HepG2 (cell line): ENCODE data around the gene MAB21L4. TPM values are rescaled to one million over a fixed set of nuclear protein-coding genes. Genes with fewer than 3 reads are reported as not detected.

Experiments
- FOXC1 ChIP-seq: sonication (generic); formaldehyde crosslinking; IDR thresholded peaks from 2 replicates; pipeline ENCODE4 v1.8.0; 2022; ENCODE audit warnings: mild to moderate bottlenecking, missing genetic modification reagents, borderline replicate concordance
- HNF4G ChIP-seq, 2 experiments: sonication (generic) in 1 of 2; formaldehyde crosslinking in 1 of 2; IDR thresholded peaks; 2 replicates each; pipeline versions ENCODE4 v1.4.0 to v1.6.1; 2011 to 2020; ENCODE audit warnings: borderline replicate concordance in 2 of 2, low read depth in 2 of 2, mild to moderate bottlenecking in 2 of 2, low read length in 1 of 2, missing genetic modification reagents in 1 of 2, moderate library complexity in 1 of 2
- ISL2 ChIP-seq: sonication (generic); formaldehyde crosslinking; IDR thresholded peaks from 2 replicates; pipeline ENCODE4 v1.5.0; 2020; ENCODE audit warnings: missing genetic modification reagents
- MED13 ChIP-seq: sonication (generic); formaldehyde crosslinking; IDR thresholded peaks from 2 replicates; pipeline ENCODE4 v1.5.0; 2020; ENCODE audit warnings: missing genetic modification reagents
- MTF2 ChIP-seq: sonication (generic); formaldehyde crosslinking; IDR thresholded peaks from 2 replicates; pipeline ENCODE4 v1.5.0; 2020; ENCODE audit warnings: missing genetic modification reagents, borderline replicate concordance
- MYC ChIP-seq: sonication (generic); formaldehyde crosslinking; IDR thresholded peaks from 2 replicates; pipeline ENCODE4 v1.9.0; 2021; ENCODE audit warnings: missing genetic modification reagents, borderline replicate concordance
- ONECUT2 ChIP-seq: sonication (generic); formaldehyde crosslinking; IDR thresholded peaks from 2 replicates; pipeline ENCODE4 v1.4.0; 2020; ENCODE audit warnings: missing genetic modification reagents
- PRPF4 ChIP-seq: fragments of 200-400 bp; formaldehyde crosslinking; IDR thresholded peaks from 2 replicates; pipeline ENCODE4 v1.6.1; 2016; ENCODE audit warnings: low read length, low read depth; ENCODE audit not compliant: poor library complexity, severe bottlenecking
- TCF7L2 ChIP-seq: IDR thresholded peaks from 2 replicates; pipeline ENCODE4 v1.6.1; 2011; ENCODE audit warnings: mild to moderate bottlenecking, low read depth, low read length, moderate library complexity
- ZBTB38 ChIP-seq: sonication (generic); formaldehyde crosslinking; IDR thresholded peaks from 2 replicates; pipeline ENCODE4 v1.5.1; 2020; ENCODE audit warnings: mild to moderate bottlenecking, missing genetic modification reagents
- ZBTB42 ChIP-seq: sonication (generic); formaldehyde crosslinking; IDR thresholded peaks from 2 replicates; pipeline ENCODE4 v1.5.0; 2020; ENCODE audit warnings: mild to moderate bottlenecking, missing genetic modification reagents
- ZNF160 ChIP-seq: sonication (generic); formaldehyde crosslinking; IDR thresholded peaks from 2 replicates; pipeline ENCODE4 v1.8.0; 2022; ENCODE audit warnings: mild to moderate bottlenecking, inconsistent platforms, missing genetic modification reagents
- ZNF260 ChIP-seq: sonication (generic); formaldehyde crosslinking; IDR thresholded peaks from 2 replicates; pipeline ENCODE4 v1.4.0; 2020; ENCODE audit warnings: missing genetic modification reagents, low read depth, mild to moderate bottlenecking, borderline replicate concordance
- ZNF501 ChIP-seq: sonication (generic); formaldehyde crosslinking; IDR thresholded peaks from 2 replicates; pipeline ENCODE4 v1.5.1; 2020; ENCODE audit warnings: mild to moderate bottlenecking, moderate library complexity, missing genetic modification reagents
- ZNF713 ChIP-seq: sonication (generic); formaldehyde crosslinking; IDR thresholded peaks from 2 replicates; pipeline ENCODE4 v1.4.0; 2020; ENCODE audit warnings: mild to moderate bottlenecking, missing genetic modification reagents
- ZNF75D ChIP-seq: sonication (generic); formaldehyde crosslinking; IDR thresholded peaks from 2 replicates; pipeline ENCODE4 v1.8.1; 2023; ENCODE audit warnings: missing genetic modification reagents, mild to moderate bottlenecking, borderline replicate concordance
- ZNF788 ChIP-seq: sonication (generic); formaldehyde crosslinking; IDR thresholded peaks from 2 replicates; pipeline ENCODE4 v1.5.0; 2020; ENCODE audit warnings: mild to moderate bottlenecking, missing genetic modification reagents, borderline replicate concordance
- polyA plus RNA-seq, 8 experiments: library from polyadenylated mRNA; depleted of rRNA in 3 of 8; stranded (reverse) in 7 of 8; unstranded in 1 of 8; fragments of >200 nt; fragmentation: Illumina TruSeq in 4 of 8; extraction: Trizol in 4 of 8; gene quantifications; 2 replicates each; pipeline versions ENCODE4 v1.2.1 to v1.2.3, GENCODE V29; 2011 to 2016; ENCODE audit warnings: low read depth in 4 of 8, missing spikeins in 1 of 8, mixed read lengths in 1 of 8; ENCODE audit not compliant: insufficient read depth in 1 of 8
- total RNA-seq, 5 experiments: library from RNA; depleted of rRNA; stranded (reverse); fragments of >200 nt; fragmentation: Illumina TruSeq; extraction: Trizol; gene quantifications; 2 replicates each; pipeline ENCODE4 v1.2.3, GENCODE V29; 2016; ENCODE audit warnings: low read depth in 1 of 5
- TF ChIP-seq, protein P1 (sequence below): sonication (generic); formaldehyde crosslinking; IDR thresholded peaks from 2 replicates; pipeline ENCODE4 v1.8.1; 2023; ENCODE audit warnings: mild to moderate bottlenecking, missing genetic modification reagents
- TF ChIP-seq, protein P2 (sequence below): sonication (generic); formaldehyde crosslinking; IDR thresholded peaks from 2 replicates; pipeline ENCODE4 v1.5.1; 2020; ENCODE audit warnings: missing genetic modification reagents, mild to moderate bottlenecking, borderline replicate concordance
- TF ChIP-seq, protein P3 (sequence below): sonication (generic); formaldehyde crosslinking; IDR thresholded peaks from 2 replicates; pipeline ENCODE4 v1.5.0; 2020; ENCODE audit warnings: mild to moderate bottlenecking, missing genetic modification reagents
- TF ChIP-seq, protein P4 (sequence below): sonication (generic); formaldehyde crosslinking; IDR thresholded peaks from 2 replicates; pipeline ENCODE4 v1.8.1; 2023; ENCODE audit warnings: mild to moderate bottlenecking, missing genetic modification reagents

MAB21L4 gene
- total and polyA plus RNA-seq, 2 of the 13 experiments (the other 11 are each of a cell fraction or from before 2014, with no cell fraction given) = 3.0 to 14.0 TPM

DNA sequence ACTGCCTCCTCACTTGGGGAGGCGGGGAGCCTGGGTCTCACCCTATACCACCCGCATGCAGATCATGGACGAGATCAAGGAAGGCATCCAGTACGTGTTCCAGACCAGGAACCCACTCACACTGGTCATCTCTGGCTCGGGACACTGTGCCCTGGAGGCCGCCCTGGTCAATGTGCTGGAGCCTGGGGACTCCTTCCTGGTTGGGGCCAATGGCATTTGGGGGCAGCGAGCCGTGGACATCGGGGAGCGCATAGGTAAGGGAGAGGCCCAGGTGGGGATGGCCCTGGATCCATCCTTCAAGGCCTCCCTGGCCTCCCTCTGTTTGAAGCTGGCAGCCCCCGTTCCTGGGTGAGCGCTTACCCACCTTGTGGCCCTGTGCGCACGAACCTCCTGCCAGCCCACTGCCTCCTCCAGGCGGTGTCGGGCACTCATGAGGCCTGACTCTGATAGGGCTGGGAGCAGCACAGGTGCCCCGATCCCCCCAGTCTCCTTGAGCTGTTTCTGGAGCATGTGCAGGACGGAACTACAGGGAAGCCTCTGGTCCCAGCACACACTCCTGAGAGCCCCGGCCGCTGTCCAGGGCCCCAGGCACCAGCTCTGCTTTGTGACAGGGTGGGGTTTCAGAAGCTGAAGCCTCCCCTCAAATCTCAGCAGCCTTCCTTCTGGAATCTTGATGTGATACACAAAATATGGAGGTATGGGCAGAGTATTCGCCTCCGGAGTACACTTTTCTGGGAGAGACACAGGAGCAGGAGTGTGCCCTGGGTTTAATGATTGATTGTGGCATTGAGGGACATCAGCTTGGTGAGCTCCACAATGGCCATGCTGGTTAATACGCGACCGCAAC is 26.6 kb downstream of the MAB21L4 start (continued):
- TF ChIP-seq PRPF4 (no peak), MYC (CRISPR knock-in tag) (no peak), ZNF160 (no peak), ZBTB42 (no peak), MED13 (CRISPR knock-in tag) (no peak), ZNF501 (no peak), FOXC1 (no peak), ZNF75D (no peak), ONECUT2 (CRISPR knock-in tag) (no peak), HNF4G (IDR thresholded peaks at IDR 0.05; ENCODE audit: borderline replicate concordance, low read depth, low read length) (no peak), HNF4G (CRISPR knock-in tag; IDR thresholded peaks at IDR 0.05; ENCODE audit: borderline replicate concordance, low read depth) (no peak), MTF2 (CRISPR knock-in tag) (0 out of 2 replicates have a peak, but pooled peaks have one; percentile 65), ZNF713 (CRISPR knock-in tag) (no peak), ZBTB38 (CRISPR knock-in tag) (peak; percentile 56), ZNF260 (CRISPR knock-in tag) (no peak), ISL2 (CRISPR knock-in tag) (no peak), TCF7L2 (no peak), ZNF788 (CRISPR knock-in tag) (no peak)
- TF ChIP-seq, protein P1, sequence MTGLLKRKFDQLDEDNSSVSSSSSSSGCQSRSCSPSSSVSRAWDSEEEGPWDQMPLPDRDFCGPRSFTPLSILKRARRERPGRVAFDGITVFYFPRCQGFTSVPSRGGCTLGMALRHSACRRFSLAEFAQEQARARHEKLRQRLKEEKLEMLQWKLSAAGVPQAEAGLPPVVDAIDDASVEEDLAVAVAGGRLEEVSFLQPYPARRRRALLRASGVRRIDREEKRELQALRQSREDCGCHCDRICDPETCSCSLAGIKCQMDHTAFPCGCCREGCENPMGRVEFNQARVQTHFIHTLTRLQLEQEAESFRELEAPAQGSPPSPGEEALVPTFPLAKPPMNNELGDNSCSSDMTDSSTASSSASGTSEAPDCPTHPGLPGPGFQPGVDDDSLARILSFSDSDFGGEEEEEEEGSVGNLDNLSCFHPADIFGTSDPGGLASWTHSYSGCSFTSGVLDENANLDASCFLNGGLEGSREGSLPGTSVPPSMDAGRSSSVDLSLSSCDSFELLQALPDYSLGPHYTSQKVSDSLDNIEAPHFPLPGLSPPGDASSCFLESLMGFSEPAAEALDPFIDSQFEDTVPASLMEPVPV = no peak
- TF ChIP-seq, protein P2, sequence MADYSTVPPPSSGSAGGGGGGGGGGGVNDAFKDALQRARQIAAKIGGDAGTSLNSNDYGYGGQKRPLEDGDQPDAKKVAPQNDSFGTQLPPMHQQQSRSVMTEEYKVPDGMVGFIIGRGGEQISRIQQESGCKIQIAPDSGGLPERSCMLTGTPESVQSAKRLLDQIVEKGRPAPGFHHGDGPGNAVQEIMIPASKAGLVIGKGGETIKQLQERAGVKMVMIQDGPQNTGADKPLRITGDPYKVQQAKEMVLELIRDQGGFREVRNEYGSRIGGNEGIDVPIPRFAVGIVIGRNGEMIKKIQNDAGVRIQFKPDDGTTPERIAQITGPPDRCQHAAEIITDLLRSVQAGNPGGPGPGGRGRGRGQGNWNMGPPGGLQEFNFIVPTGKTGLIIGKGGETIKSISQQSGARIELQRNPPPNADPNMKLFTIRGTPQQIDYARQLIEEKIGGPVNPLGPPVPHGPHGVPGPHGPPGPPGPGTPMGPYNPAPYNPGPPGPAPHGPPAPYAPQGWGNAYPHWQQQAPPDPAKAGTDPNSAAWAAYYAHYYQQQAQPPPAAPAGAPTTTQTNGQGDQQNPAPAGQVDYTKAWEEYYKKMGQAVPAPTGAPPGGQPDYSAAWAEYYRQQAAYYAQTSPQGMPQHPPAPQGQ (CRISPR knock-in tag) = no peak
- TF ChIP-seq, protein P3, sequence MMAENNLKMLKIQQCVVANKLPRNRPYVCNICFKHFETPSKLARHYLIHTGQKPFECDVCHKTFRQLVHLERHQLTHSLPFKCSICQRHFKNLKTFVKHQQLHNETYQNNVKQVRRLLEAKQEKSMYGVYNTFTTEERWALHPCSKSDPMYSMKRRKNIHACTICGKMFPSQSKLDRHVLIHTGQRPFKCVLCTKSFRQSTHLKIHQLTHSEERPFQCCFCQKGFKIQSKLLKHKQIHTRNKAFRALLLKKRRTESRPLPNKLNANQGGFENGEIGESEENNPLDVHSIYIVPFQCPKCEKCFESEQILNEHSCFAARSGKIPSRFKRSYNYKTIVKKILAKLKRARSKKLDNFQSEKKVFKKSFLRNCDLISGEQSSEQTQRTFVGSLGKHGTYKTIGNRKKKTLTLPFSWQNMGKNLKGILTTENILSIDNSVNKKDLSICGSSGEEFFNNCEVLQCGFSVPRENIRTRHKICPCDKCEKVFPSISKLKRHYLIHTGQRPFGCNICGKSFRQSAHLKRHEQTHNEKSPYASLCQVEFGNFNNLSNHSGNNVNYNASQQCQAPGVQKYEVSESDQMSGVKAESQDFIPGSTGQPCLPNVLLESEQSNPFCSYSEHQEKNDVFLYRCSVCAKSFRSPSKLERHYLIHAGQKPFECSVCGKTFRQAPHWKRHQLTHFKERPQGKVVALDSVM (CRISPR knock-in tag) = no peak
- TF ChIP-seq, protein P4, sequence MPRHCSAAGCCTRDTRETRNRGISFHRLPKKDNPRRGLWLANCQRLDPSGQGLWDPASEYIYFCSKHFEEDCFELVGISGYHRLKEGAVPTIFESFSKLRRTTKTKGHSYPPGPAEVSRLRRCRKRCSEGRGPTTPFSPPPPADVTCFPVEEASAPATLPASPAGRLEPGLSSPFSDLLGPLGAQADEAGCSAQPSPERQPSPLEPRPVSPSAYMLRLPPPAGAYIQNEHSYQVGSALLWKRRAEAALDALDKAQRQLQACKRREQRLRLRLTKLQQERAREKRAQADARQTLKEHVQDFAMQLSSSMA (CRISPR knock-in tag) = 0 out of 2 replicates have a peak, but pooled peaks have one; percentile 17
